Measurements from ENCODE around the gene XYLB.
"Not testable (repeated sequence)": the region's sequence is repeated elsewhere in the genome, so short reads cannot be mapped to it uniquely, and the experiment has no call there.

Gene XYLB

GRCh38 chr3:38315488-38316230 lies 30.9 kb upstream of the XYLB start:
- DNase-seq (ENCODE audit: low read depth), result no peak
- no peak overlapping the region for H3K4me3 ChIP-seq (ENCODE audit: low read length)
- no peak for TF ChIP-seq CTCF (IDR thresholded peaks at IDR 0.05; ENCODE audit: insufficient read depth, low read depth, low read length, missing control alignments)

- no peak for TF ChIP-seq CTCF (IDR thresholded peaks at IDR 0.05; ENCODE audit: insufficient read depth, low read depth, low read length, missing control alignments)
- H3K4me3 ChIP-seq (ENCODE audit: low read length), result no peak overlapping the region
- DNase-seq (ENCODE audit: low read depth), result no peak
These were observed 30.0 kb upstream of the XYLB start for GRCh38 chr3:38316356-38317191.

- no peak for DNase-seq (ENCODE audit: low read depth)
- no peak overlapping the region for H3K4me3 ChIP-seq (ENCODE audit: low read length)
- no peak for TF ChIP-seq CTCF (IDR thresholded peaks at IDR 0.05; ENCODE audit: insufficient read depth, low read depth, low read length, missing control alignments)
These were observed 29.3 kb upstream of the XYLB start for GRCh38 chr3:38317192-38317759.

- TF ChIP-seq CTCF (IDR thresholded peaks at IDR 0.05; ENCODE audit: insufficient read depth, low read depth, low read length, missing control alignments), result no peak
- no peak for DNase-seq (ENCODE audit: low read depth)
- no peak overlapping the region for H3K4me3 ChIP-seq (ENCODE audit: low read length)
These were observed 27.6 kb upstream of the XYLB start for GRCh38 chr3:38318766-38319671.

GRCh38 chr3:38320638-38321037 lies 25.9 kb upstream of the XYLB start:
- H3K4me3 ChIP-seq (ENCODE audit: low read length); DNase-seq (ENCODE audit: low read depth): not testable (repeated sequence)

- no peak for TF ChIP-seq CTCF (IDR thresholded peaks at IDR 0.05; ENCODE audit: insufficient read depth, low read depth, low read length, missing control alignments)
- H3K4me3 ChIP-seq (ENCODE audit: low read length), result no peak overlapping the region
- no peak for DNase-seq (ENCODE audit: low read depth)
These were observed 23.5 kb upstream of the XYLB start for GRCh38 chr3:38323060-38323459.

Measured in epithelial cell of esophagus (primary cell).